ENCODE results near the gene IGF1R.

DNA sequence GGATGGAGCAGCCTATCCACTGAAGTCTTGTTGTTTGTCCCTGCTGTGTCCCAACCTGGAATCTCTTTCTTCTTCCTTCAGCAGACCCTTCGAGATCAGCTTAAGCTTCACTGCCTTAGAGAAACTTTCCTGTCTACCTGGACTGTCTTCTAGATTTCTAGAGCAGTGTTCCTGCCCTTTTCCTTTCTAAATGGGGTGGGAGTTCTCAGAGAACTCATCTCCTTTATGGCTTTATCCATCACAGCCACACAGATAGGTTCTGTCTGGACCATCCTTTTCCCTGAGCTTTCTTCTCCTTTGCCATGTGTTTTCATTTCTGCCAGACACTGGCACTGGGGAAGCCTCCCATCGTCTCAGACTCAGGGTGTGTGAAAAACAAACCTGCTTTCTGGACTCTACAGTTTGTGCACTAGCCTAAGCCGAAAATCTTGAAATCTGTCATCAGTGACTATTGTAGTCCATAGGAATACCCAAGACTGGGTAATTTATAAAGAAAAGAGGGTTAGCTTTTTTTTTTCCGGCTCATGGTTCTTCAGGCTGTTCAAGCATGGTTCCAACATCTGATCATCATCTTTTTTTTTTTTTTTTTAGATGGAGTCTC lies 181.8 kb downstream of the IGF1R start:
- TF ChIP-seq, protein P1, sequence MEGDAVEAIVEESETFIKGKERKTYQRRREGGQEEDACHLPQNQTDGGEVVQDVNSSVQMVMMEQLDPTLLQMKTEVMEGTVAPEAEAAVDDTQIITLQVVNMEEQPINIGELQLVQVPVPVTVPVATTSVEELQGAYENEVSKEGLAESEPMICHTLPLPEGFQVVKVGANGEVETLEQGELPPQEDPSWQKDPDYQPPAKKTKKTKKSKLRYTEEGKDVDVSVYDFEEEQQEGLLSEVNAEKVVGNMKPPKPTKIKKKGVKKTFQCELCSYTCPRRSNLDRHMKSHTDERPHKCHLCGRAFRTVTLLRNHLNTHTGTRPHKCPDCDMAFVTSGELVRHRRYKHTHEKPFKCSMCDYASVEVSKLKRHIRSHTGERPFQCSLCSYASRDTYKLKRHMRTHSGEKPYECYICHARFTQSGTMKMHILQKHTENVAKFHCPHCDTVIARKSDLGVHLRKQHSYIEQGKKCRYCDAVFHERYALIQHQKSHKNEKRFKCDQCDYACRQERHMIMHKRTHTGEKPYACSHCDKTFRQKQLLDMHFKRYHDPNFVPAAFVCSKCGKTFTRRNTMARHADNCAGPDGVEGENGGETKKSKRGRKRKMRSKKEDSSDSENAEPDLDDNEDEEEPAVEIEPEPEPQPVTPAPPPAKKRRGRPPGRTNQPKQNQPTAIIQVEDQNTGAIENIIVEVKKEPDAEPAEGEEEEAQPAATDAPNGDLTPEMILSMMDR (IDR thresholded peaks at IDR 0.05; ENCODE audit: borderline replicate concordance, extremely low read depth, low read length, poor library complexity, severe bottlenecking): no peak
- no peak for TF ChIP-seq EZH2 (IDR thresholded peaks at IDR 0.05; ENCODE audit: borderline replicate concordance, low read depth, low read length, severe bottlenecking)

Data from DND-41 (cell line).